Stimulated activated CD8-positive, alpha-beta memory T cell treated with anti-CD3 and anti-CD28 coated beads, Interleukin-7, amount 100 ng/mL, for 24 hours (primary cell): Measurements from ENCODE around the gene GADD45G.

Experiments used
- DNase-seq: peaks from one replicate; pipeline ENCODE4 v3.0.0-alpha.2; 2020; ENCODE audit warnings: low read depth

Gene GADD45G, protein sequence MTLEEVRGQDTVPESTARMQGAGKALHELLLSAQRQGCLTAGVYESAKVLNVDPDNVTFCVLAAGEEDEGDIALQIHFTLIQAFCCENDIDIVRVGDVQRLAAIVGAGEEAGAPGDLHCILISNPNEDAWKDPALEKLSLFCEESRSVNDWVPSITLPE

GRCh38 chr9:89604729-89605464, at the start of gene GADD45G:
TSS of gene GADD45G (plus strand) at chr9:89605012. CDS start at chr9:89605122, 110 bp downstream.
- peak; percentile 61 for DNase-seq

- DNase-seq, result no peak
Observed at GRCh38 chr9:89555036-89555415, 49.8 kb upstream of the GADD45G start.

GRCh38 chr9:89555451-89556375, 49.1 kb upstream of the GADD45G start:
- no peak for DNase-seq

DNA sequence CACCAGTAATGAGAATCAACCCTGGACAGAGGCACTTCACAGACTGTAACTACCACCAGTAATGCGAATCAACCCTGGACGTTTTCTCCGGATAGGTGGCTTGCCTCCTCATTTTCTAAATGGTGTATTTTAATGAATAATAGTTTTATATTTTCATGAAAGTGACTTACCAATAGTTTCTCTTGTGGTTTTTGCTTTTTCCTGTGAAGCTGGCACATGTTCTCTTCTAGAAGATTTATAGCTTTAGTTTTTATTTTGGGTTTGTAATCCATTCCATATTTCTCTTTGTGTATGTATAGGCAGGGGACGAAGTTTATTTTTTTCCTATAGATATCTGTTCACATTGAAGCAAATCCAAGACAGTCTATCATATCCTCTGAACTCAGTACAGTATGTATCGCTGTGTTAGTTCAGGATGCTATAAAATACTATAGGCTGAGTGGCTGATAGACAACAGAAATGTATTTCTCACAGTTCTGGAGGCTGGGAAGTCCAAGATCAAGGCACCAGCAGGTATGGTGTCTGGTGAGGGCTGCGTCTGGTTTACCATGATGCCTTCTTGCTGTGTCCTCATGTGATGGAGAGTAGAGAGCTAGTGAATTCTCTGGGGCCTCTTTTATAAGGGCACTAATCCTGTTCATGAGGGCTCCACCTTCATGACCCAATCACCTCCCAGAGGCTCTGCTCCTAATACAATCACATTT, 46.5 kb upstream of the GADD45G start:
- no peak for DNase-seq

GRCh38 chr9:89558948-89559347, 45.9 kb upstream of the GADD45G start:
- DNase-seq, result no peak

DNA sequence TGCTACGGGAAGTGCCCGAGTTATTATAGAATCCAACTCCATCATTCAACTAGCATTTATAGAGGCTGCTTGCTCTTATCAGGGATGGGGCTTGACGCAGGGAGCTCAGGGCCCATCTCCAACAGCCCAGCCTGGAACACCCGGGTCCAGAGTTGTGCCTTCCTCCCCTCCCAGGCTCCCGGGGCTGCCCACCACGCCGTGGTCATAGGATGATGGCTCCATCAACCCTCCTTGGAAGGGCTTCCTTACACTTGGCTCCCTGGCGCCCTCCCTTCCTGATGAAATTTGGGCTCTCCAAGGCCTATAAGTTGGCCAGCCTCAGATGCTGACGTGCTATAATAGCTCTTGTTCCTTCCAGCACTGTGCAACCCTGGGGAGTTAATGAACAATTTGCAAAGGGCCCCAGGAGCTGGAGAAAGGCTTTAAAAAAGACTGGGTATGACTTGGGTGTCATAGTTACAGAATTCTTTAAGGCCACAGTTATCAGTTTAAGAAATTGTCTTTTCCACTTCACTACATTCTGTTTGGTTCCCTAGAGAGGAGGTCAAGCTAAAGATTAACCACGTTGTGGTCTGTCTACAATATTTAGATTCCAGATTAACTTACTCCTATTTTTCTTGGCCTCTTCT, 42.5 kb upstream of the GADD45G start:
- no peak for DNase-seq

- no peak for DNase-seq
Observed at GRCh38 chr9:89563571-89564345, 41.1 kb upstream of the GADD45G start.

- no peak for DNase-seq
Observed at GRCh38 chr9:89564346-89564878, 40.4 kb upstream of the GADD45G start.

- no peak for DNase-seq
Observed at GRCh38 chr9:89567649-89568048, 37.2 kb upstream of the GADD45G start.

- no peak for DNase-seq
Observed at GRCh38 chr9:89574309-89574708, 30.5 kb upstream of the GADD45G start.

DNA sequence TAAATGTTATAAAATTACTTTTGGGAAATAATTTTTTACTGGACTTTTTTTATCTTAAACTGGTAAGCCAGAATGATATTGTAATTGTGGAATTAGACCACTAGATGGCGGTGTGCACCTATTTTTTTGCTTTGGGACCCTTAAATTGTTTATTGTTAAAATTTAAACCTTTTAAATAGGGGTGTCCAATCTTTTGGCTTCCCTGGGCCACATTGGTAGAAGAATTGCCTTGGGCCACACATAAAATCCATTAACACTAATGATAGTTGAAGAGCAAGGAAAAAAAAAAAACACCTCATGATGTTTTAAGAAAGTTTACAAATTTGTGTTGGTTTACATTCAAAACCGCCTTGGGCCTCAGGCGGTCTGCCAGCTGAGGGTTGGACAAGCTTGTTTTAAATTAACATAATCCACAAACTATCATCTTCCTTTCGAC, 28.4 kb upstream of the GADD45G start:
- DNase-seq, result no peak

GRCh38 chr9:89577363-89577762, 27.4 kb upstream of the GADD45G start:
- no peak for DNase-seq

DNA sequence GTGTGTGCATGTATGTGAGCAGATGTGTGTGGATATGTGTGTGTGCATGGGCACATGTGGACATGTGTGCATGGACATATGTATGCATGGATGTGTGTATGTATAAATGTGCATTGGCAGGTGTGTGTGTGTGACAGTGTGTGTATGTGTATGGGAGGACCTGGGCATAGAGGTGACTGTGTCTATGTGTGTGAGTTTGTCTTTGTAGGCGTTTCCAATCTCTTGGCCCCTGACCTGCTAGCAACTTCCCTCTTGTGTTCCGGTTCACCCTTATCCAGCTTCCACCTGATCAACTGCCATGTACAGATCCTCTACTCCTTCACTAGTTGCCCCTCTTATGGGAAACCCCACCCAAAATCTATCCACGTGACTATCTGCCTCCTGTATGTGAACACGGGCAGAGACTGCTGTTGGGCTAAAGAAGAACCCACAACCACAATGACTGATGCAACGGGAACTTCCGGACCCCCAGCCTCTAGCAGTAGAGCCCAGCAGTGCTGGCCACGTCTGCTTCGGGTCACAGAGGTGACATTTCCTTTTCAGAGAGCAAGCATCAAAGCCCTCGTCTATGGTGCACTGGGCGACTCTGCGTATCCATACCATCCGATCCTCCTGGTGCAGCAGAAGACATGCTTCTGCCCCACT, 24.9 kb upstream of the GADD45G start:
- DNase-seq, result no peak

- no peak for DNase-seq
Observed at GRCh38 chr9:89586311-89586710, 18.5 kb upstream of the GADD45G start.

- DNase-seq, result no peak
Observed at GRCh38 chr9:89588271-89588879, 16.4 kb upstream of the GADD45G start.

GRCh38 chr9:89590415-89590814, 14.4 kb upstream of the GADD45G start:
- DNase-seq, result no peak

DNA sequence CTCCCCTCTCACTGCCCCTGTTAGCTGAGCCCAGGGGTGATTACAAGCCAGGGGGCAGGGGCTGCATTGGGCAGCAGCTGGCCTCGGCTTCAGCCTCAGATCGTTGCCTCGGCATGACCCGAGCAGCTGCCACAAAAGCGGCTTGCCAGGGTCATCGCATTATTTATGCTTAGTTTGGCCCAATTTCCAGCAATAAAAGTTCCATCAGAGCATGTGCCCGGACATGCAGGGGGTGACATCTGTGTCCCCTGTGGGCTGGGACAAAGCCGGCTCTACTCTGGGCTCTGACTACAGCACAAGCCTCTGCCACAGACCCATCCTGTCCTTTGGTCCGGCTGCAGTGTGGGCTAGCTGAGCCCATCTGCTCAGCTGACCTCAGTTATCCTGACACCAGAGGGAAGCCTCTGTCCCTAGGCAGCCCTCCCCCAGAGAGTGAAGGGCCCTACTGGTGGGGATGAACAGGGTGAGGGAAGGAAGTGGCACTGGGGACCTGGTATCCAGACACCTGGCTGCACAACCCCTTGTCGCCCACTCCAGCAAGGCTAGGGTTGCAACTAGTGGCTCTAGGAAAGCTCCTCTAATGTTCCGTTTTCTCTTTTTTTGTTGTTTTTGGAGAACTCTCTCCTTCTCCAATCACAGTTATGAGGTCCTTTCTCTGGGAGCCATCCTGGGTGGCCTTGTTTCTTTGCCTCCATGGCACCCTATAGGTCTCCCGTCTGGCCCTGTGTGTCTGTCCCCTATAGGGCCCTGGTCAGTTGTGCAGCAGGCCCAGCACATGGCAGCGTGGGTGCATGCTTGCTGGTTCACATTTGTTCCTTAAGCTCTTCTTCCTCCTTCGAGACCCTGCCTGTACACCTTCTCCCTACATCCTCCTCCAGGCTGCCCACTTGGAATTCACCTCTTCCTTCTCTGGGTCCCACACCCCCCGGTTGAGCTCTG, 13.3 kb upstream of the GADD45G start:
- DNase-seq, result no peak

DNA sequence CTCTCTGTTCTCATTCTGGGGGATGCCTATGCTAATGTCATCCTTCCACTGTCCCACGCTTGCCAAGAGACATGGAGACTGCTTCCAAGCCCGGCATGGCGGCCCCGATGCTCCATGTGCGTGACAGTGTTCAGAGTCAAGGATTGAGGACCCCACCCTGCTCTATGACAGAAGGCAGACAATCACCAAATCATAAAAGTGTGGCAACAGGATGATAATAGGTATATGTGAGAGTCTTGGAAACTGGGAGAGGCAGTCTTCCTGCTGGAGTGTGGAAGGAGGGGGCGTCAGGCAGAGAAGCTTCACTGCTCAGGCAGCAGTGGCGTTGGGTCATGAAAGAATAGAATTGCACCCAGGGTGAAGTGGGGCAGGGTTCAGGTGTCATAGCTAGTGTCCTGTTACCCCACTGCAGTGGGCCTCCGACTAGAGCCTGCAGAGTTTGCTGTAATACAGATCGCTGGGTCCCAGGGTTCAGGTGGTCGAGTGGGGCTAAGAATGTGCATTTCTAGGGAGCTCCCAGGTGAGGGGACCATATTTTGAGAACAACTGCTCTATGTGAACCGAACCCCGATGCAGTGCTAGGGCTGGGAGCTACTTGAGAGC, 12.5 kb upstream of the GADD45G start:
- no peak for DNase-seq
